RWPE1 (cell line): ENCODE results near the gene TGIF2.

ENCODE experiments used
- CTCF ChIA-PET: fragments of 350-600 bp; sonication (Branson Sonifier 250); formaldehyde crosslinking; extraction: SDS; loops from one replicate; lab custom pipeline; 2021; lab: Yijun Ruan, JAX
- POLR2A ChIA-PET: fragments of 400-600 bp; formaldehyde crosslinking; extraction: SDS; loops from one replicate; lab custom pipeline; 2020; ENCODE audit warnings: antibody characterized with exemption; ENCODE audit not compliant: low non-redundant PET; lab: Yijun Ruan, JAX
- DNase-seq: peaks from one replicate; pipeline ENCODE4 v3.0.0; 2012; ENCODE audit warnings: low spot score
- H3K27ac ChIP-seq: fragments of 450-650 bp; 2 replicates; pipeline ENCODE4 v1.5.1; 2017
- TF ChIP-seq, protein P1 (sequence below): fragments of 450-650 bp; conservative IDR thresholded peaks from 2 replicates; pipeline ENCODE4 v1.5.1; 2017; ENCODE audit warnings: low read depth, mild to moderate bottlenecking

TGIF2 gene

DNA sequence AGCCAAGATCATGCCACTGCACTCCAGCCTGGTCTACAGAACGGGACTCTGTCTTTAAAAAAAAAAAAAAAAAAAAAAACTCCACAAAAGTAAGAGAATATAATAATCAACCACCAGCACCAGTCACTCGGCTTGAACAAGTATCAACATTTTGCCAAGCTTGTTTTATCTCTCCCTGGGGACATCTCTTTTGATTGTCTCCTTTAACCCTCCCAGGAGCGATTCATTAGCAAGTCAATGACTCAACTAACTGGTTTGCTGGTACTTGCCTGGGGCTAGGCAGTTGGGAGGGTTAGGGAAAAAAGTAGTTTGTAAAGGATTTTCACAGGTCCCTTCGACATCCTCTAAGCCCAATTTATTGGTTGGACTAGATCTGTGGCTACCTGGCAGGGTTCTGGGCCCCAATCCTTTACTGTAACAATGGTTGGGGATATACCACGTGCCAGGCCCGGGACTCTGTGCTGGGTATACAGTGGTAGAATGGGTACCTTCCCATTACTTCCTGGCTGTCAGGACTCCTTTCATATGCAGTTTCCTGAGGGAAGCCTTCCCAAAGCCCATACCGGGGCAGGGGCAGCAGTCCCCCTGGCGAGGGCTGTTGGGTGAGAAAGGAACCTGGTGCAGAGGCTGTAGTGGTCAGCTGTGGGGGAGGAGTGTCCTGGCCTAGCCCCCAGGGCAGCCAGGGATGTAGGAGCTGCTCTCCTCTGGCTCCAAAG is 12.2 kb downstream of the TGIF2 start:
- POLR2A ChIA-PET: interaction anchor here (0.6 kb wide), 3 partner anchors 39 to 525 kb away, joined by 3 to 6 read pairs (median 3); no protein-coding TSS in a partner anchor
- peak; percentile 99 for DNase-seq
- CTCF ChIA-PET: interaction anchor here (0.5 to 1.2 kb wide), 5 partner anchors 15 to 338 kb away, joined by 3 to 17 read pairs (median 4); partner anchors contain the start of gene RAB5IF
- peak overlapping the region; percentile 82 for H3K27ac ChIP-seq
- TF ChIP-seq, protein P1, sequence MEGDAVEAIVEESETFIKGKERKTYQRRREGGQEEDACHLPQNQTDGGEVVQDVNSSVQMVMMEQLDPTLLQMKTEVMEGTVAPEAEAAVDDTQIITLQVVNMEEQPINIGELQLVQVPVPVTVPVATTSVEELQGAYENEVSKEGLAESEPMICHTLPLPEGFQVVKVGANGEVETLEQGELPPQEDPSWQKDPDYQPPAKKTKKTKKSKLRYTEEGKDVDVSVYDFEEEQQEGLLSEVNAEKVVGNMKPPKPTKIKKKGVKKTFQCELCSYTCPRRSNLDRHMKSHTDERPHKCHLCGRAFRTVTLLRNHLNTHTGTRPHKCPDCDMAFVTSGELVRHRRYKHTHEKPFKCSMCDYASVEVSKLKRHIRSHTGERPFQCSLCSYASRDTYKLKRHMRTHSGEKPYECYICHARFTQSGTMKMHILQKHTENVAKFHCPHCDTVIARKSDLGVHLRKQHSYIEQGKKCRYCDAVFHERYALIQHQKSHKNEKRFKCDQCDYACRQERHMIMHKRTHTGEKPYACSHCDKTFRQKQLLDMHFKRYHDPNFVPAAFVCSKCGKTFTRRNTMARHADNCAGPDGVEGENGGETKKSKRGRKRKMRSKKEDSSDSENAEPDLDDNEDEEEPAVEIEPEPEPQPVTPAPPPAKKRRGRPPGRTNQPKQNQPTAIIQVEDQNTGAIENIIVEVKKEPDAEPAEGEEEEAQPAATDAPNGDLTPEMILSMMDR: no peak

DNA sequence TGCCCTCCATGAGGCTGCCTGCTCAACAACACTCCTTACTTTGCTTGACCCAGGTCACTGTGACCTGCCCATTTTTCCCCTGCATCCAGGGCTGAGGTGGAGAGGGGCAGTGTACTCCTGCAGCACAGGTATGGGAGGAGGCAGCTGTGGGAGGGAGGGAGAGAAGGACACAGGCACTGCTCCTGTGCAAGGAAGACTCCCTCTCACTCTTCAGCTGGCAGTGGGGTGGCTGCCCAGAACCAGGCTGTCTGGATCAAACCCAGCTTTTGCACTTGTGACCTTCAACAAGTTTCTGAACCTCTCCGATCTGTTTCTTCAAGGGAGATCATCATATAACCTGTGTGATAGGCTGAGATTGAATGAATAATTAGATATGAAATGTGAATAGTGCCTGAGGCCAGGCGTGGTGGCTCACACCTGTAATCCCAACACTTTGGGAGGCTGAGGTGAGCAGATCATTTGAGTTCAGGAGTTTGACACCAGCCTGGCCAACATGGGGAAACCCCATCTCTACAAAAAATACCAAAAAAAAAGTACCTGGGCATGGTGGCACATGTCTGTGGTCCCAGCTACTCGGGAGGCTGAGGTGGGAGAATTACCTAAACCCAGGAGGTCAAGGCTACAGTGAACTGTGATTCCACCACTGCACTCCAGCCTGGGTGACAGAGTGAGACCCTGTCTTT is 14.1 kb downstream of the TGIF2 start:
- CTCF ChIA-PET: interaction anchor here (0.5 to 1.5 kb wide), 6 partner anchors 12 to 299 kb away, joined by 3 to 7 read pairs (median 4); no protein-coding TSS in a partner anchor
- TF ChIP-seq, protein P1: no peak

DNA sequence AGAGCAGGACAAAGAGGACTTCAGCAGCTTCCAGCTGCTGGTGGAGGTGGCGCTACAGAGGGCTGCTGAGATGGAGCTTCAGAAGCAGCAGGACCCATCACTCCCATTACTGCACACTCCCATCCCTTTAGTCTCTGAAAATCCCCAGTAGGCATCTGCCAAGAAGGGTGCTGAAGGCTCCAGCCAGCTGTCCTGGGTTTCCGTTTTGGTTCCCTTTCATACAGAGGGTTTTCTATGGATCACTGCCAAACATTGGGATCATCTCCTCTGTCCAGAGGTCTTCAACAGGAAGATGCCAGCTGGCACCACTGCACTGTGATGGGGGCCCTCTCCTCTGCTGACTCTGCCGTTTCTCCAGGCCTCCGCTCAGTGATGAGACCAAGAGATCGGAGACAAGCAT is 17.9 kb downstream of the TGIF2 start:
- no peak for DNase-seq
- TF ChIP-seq, protein P1: no peak
- POLR2A ChIA-PET: no interaction called here
- CTCF ChIA-PET: interaction anchor here (0.6 to 2.7 kb wide), 5 partner anchors 10 to 273 kb away, joined by 3 to 12 read pairs (median 5); partner anchors contain the start of gene RAB5IF
- peak overlapping the region; percentile 24 for H3K27ac ChIP-seq

More for the DNA sequence above, 14.1 kb downstream of the TGIF2 start:
- H3K27ac ChIP-seq: peak overlapping the region; percentile 82
- no peak for DNase-seq
- POLR2A ChIA-PET: no interaction called here

DNA sequence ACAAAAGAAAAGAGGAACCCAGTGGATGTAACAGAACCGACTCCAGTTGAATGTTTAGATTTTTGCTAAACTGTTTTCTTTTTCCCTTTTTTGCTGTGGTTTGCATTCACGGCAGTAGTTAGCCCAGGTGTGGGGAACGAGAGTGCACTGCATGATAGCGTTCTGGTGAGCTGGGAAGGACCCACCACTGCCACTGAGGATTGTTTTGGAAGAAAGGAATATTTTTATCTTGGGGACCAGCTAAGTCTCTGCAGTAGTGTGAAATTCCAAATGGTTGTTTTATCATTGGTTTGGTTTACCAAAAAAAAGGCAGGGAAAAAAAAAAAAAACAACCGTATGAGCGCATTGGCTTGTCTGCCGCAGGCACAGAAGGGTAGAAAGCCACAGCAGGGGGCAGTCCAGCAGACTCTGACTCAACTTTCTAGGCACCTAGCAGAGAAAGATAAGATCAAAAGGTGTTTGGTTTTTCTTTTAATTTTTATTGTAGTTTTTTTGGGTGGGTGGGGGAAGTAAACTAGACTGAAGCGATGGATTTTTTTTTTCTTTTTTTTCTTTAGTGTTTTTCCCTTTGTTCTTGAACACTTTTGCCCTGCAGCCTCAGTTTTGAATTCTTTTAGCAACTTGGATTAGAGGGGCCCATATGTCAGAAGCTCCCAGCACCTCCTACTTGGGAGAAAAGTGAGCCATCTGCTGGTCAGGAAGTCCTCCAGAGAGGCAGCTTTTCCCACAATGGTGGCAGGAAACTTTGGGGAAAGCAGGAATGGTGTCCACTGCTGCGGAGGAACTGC is 18.7 kb downstream of the TGIF2 start:
- ChIA-PET POLR2A (no interaction called here), CTCF (interaction anchor here (0.6 to 2.7 kb wide), 13 partner anchors 8 to 454 kb away, joined by 3 to 12 read pairs (median 4); partner anchors contain the start of gene RAB5IF)
- peak overlapping the region; percentile 24 for H3K27ac ChIP-seq
- TF ChIP-seq, protein P1: peak; percentile 81
- DNase-seq: no peak

DNA sequence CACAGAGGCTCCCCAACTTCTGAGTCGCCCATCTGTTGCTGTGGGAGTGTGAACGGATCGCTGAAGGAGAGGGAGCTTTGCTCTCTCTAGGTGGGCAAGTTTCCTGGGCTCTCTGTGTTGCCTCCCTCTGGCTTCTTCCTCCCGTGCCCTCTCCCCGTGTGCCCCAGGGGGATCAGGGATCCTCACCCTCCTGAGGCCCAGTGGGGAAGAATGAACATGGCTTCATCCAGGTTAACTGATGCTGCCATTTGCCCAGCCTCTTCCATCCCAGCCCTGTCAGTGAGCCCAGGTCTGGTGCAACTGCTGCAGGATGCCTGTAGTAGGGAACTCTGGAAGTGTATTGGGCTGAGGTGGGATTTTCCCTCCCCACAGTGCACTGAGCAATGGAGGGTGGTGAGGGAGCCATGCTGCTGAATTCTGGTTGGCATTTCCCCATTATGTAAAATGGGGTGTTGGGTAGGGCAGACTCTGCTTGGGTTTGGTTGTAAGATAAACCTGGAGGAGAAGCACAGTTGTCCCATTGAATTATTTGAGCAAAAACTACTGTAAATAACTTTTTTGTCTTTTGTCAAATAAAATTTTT is 20.0 kb downstream of the TGIF2 start:
- ChIA-PET CTCF (interaction anchor here (0.7 to 2.7 kb wide), 3 partner anchors 12 to 359 kb away, joined by 3 to 12 read pairs (median 5); partner anchors contain the start of gene RAB5IF), POLR2A (no interaction called here)
- DNase-seq: no peak
- TF ChIP-seq, protein P1: no peak
- H3K27ac ChIP-seq: peak overlapping the region; percentile 15
